ENCODE data around the gene RPL10.

Gene RPL10

DNA sequence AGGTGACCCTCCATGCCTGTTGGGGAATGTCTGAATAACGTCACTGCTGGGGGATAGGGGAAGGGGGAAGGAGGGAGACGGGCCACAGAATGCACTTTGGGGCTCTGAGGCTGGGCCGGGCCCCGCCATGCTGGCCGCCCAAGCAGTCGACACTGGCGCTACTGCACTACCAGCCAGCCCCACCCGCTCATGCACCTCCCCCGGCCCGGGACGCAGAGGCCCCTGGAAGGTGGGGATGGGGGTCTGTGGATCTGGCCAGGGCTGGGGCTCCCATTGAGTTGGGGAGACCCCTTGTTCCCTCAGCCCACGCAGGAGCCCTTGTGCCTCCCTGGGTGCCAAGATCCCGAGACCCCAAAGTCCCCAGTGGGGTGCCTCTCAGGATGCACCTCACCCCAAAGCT, 41.6 kb upstream of the RPL10 start:
- no peak for DNase-seq (ENCODE audit: low spot score)
- TF ChIP-seq, protein P1, sequence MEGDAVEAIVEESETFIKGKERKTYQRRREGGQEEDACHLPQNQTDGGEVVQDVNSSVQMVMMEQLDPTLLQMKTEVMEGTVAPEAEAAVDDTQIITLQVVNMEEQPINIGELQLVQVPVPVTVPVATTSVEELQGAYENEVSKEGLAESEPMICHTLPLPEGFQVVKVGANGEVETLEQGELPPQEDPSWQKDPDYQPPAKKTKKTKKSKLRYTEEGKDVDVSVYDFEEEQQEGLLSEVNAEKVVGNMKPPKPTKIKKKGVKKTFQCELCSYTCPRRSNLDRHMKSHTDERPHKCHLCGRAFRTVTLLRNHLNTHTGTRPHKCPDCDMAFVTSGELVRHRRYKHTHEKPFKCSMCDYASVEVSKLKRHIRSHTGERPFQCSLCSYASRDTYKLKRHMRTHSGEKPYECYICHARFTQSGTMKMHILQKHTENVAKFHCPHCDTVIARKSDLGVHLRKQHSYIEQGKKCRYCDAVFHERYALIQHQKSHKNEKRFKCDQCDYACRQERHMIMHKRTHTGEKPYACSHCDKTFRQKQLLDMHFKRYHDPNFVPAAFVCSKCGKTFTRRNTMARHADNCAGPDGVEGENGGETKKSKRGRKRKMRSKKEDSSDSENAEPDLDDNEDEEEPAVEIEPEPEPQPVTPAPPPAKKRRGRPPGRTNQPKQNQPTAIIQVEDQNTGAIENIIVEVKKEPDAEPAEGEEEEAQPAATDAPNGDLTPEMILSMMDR (IDR thresholded peaks at IDR 0.05; ENCODE audit: extremely low read depth, missing control alignments): no peak

DNA sequence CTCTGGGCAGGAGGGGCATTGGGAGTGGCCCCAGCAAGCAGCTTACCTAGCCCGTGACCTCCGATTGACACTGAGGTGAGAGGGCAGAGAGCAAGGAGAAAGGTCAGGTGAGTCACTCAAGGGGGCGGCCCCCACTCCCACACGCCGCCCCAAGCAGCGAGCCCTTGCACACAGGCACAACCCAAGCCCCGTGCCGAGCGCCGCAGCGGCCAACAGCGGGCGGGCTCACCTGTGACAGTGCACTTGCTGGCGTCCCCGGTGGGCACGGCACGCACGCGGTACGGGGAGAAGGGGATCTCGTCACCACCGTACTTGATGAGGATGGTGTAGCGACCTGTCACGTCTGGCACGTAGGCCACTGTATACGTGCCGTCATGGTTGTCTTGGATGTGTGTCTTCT, 41.0 kb upstream of the RPL10 start:
- DNase-seq (ENCODE audit: low spot score): no peak

DNA sequence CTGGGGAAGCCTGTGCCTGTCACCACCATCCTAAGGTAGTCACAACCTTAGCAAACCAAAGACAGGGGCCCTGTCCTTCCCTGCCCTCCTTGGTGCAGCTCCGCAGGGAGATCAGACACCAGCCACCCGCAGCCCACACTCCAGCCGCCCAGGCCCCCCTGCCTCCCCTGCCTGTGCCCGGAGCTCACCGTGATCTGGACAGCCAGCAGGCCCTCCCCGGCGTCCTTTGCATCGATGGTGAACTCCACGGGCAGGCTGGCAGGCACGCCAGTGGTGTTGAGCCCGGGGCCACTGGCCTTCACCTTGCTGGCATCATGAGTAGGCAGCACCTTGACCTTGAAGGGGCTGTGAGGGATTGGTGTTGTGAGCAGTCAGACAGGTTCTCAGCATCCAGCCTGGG, 40.2 kb upstream of the RPL10 start:
- no peak for DNase-seq (ENCODE audit: low spot score)
- TF ChIP-seq, protein P1 (IDR thresholded peaks at IDR 0.05; ENCODE audit: extremely low read depth, missing control alignments): no peak

More for the DNA sequence above, 41.0 kb upstream of the RPL10 start:
- TF ChIP-seq, protein P1 (IDR thresholded peaks at IDR 0.05; ENCODE audit: extremely low read depth, missing control alignments): no peak

DNA sequence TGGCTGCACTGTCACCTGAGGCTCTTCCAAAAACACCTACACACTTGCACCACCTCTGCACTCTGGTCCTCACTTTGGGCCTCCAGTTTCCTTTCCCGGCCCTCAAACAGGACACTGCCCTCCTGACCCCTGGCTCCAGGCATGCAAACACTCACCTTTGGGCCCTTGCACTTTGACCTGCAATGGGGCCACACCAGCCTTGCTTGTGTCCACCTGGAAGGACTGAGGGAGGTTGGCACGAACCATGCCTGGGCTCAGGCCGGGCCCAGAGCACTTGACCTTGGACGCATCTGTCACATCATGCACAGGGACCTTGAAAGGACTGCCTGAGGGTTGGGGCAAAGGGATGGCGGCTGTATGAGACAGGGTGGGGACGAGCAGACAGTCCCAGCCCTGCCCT, 39.3 kb upstream of the RPL10 start:
- DNase-seq (ENCODE audit: low spot score): no peak
- TF ChIP-seq, protein P1 (IDR thresholded peaks at IDR 0.05; ENCODE audit: extremely low read depth, missing control alignments): no peak

DNA sequence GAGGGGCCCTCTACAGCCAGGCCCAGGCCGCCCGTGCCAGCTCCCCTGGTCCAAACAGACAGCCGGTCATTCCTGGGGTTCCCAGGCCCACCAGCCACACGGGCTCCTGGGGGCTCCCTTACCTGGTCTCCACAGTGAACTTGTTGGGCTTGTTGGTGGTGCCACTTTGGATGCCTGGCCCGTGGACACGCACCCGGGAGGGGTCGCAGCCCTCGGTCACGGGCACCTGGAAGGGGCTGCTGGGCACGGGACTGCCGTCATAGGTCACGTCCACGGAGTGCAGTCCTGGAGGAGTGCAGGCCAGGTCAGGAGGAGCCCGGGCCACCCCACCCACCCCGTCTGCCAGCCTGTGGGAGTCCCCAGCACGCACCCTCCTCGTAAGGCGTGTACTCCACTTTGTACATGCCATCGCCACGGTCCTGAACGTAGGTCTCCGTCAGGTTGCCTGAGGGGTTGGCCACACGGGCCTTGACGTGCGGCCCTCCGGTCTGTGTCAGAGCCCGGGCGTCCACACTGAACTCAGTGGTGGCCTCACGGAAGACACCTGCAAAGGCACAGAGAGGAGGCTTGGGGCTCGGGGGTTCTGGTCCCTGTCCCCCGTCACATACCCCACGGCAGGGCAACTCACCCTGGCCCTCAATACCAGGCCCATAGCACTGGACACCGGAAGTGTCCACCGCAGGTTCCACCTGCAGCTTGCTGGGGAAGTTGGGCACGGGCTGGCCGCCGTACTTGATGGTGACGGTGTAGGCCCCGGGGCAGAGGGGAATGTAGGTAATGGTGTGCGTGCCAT, 38.6 kb upstream of the RPL10 start:
- no peak for DNase-seq (ENCODE audit: low spot score)
- TF ChIP-seq, protein P1 (IDR thresholded peaks at IDR 0.05; ENCODE audit: extremely low read depth, missing control alignments): no peak

DNA sequence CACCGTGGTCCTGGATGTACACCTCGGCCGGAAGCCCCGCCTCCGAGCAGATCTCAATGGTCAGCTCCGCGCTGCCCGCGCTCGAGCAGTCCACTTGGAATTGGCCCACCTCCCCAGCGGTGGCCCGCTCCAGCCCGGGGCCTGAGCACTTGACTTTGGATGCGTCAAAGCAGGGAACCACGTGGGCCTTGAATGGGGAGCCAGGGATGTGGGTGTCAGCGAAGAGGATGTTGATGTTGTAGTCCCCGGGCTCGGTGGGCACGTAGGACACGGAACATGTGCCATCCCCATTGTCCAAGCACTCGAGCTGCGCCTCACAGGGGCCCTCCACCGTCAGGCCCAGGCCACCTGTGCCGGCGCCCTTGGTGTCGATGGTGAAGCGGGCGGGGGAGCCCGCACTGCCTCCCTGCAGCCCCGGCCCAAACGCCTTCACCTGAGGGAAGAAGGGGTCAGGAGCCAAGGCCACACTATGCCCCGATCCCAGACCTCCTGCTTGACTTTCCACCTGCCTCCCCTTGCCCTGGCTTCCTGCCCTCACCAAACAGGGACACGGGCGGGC, 37.9 kb upstream of the RPL10 start:
- DNase-seq (ENCODE audit: low spot score): no peak
- TF ChIP-seq, protein P1 (IDR thresholded peaks at IDR 0.05; ENCODE audit: extremely low read depth, missing control alignments): no peak

DNA sequence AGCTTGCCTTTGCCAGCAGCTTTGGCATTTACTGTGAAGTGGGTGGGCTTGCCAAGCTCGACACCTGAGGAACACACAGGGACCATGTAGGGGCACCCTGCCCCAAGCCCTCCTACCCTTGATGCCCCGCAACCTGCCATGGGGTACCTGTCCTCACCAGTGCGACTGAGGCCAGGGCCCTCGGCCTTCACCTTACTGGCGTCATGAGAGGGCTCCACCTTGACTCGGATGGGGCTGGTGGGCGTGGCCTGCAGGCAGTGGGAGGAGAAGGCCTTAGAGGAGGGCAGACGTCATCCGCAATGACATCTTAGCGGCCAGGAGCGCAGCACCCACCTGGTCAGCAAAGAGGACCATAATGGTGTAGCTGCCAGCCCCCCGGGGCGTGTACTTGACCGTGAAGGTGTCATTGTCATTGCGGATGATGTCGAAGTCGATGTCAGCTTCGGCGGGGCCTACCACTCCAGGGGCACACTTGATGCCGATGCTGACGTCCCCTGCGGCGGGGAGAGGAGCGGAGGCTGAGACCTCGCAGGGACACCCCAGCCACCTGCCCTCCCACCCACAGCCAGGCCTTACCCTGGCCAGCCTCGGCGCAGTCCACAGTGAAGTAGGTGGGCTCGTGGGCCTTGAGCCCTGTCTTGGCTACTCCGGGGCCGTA, 36.0 kb upstream of the RPL10 start:
- TF ChIP-seq, protein P1 (IDR thresholded peaks at IDR 0.05; ENCODE audit: extremely low read depth, missing control alignments): no peak
- DNase-seq (ENCODE audit: low spot score): no peak
